Kidney (tissue), 14 donors: ENCODE measurements around the gene DPM2. TPM values are rescaled to one million over a fixed set of nuclear protein-coding genes. Genes with fewer than 3 reads are reported as not detected.

Source experiments
- DNase-seq, 5 donors: peaks; one replicate each; pipeline ENCODE4 v3.0.0-alpha.2; 2013 to 2020
- FAIRE-seq: peaks from 2 replicates; lab custom pipeline; 2012; peaks lifted over from hg19 to GRCh38; lab: Jason Lieb, UNC
- H3K27ac ChIP-seq, 2 donors: one replicate each; pipeline ENCODE4 v1.7.0; 2013; ENCODE audit warnings: low read depth in 2 of 2, low read length in 2 of 2, inconsistent platforms in 1 of 2
- H3K27me3 ChIP-seq: one replicate; pipeline ENCODE4 v1.7.1; 2013; ENCODE audit warnings: low read length, inconsistent platforms; ENCODE audit not compliant: control insufficient read depth, insufficient read depth
- H3K36me3 ChIP-seq, 3 donors: one replicate each; pipeline versions ENCODE4 v1.7.0 to v1.7.1; 2013; ENCODE audit warnings: low read length in 3 of 3, control low read depth in 1 of 3, inconsistent platforms in 1 of 3; ENCODE audit not compliant: insufficient read depth in 3 of 3, control insufficient read depth in 2 of 3
- H3K4me1 ChIP-seq, 3 donors: one replicate each; pipeline versions ENCODE4 v1.7.0 to v1.7.1; 2013; ENCODE audit warnings: low read length in 3 of 3, inconsistent platforms in 1 of 3, low read depth in 1 of 3; ENCODE audit not compliant: control insufficient read depth in 2 of 3, insufficient read depth in 2 of 3
- H3K4me3 ChIP-seq, 3 donors: one replicate each; pipeline versions ENCODE4 v1.7.0 to v1.8.1; 2013; ENCODE audit warnings: low read length in 3 of 3, control low read depth in 1 of 3, inconsistent platforms in 1 of 3
- H3K9ac ChIP-seq, 3 donors: one replicate each; pipeline versions ENCODE4 v1.7.0 to v1.7.1; 2013; ENCODE audit warnings: low read length in 3 of 3, control low read depth in 1 of 3, inconsistent platforms in 1 of 3
- H3K9me3 ChIP-seq, 3 donors: one replicate each; pipeline versions ENCODE4 v1.7.0 to v1.7.1; 2013; ENCODE audit warnings: low read length in 3 of 3, control low read depth in 1 of 3, inconsistent platforms in 1 of 3; ENCODE audit not compliant: control insufficient read depth in 2 of 3, insufficient read depth in 1 of 3
- intact Hi-C: fragments of 100-400 bp; cut with DNase I; formaldehyde crosslinking; loops from one replicate; pipeline ENCODE4 v1.11.1; 2022
- polyA plus RNA-seq: library from polyadenylated mRNA; stranded (reverse); fragments of 350-450 nt; fragmentation: Illumina TruSeq; extraction: RNeasy Lipid Tissue Mini Kit (QIAGEN cat#74804); gene quantifications from one replicate; pipeline ENCODE4 v1.2.3, GENCODE V29; 2014; ENCODE audit warnings: low read depth, low replicate concordance; ENCODE audit not compliant: insufficient read depth
- total RNA-seq: library from RNA; stranded (reverse); fragmentation: NEBNext Ultra II Directional; extraction: Animal tissue kit (Norgen Biotek cat#: 25700); gene quantifications from one replicate; pipeline ENCODE4 v1.2.1, GENCODE V29; 2021
- TF ChIP-seq, protein P1 (sequence below): IDR thresholded peaks from 3 replicates; pipeline ENCODE4 v1.5.1; 2012; ENCODE audit warnings: mild to moderate bottlenecking, moderate library complexity, borderline replicate concordance; ENCODE audit not compliant: insufficient read depth; ENCODE audit errors: extremely low read depth
- donor health status: control.
- donor health status: control.
- donor health status: control.
- donor health status: control.
- donor health status: control.
- donor health status: DM: yes; HTN: yes; CAD: no.
- donor health status: Normal renal cell carcinoma (clear cell type).

Gene DPM2
- total and polyA plus RNA-seq, 2 donors from 2014 or later = 42.8 to 70.0 TPM

DNA sequence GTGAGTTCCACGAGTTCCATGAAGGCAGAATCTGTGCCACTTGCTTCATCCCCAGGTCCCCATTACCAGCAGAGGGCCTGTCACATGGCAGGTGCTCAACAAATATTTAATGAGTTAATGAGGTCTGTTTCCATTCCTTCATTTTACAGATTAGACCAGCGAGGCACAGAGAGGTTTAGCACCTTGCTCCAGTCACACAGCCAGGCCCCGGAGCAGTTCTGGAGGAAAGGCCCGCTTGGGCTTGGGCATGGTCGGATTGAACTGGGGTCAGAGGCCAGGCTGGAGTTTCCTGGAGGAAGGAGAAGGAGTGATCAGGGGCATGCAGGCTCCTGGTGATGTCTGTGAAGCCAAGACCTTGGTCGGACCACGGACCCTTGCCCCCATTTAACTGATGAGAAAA, 16.9 kb downstream of the DPM2 start:
- no peak overlapping the region for H3K9ac ChIP-seq
- intact Hi-C loops = loop anchor here (5.0 kb wide), 1 partner anchor 328 kb away; no protein-coding TSS in a partner anchor

DNA sequence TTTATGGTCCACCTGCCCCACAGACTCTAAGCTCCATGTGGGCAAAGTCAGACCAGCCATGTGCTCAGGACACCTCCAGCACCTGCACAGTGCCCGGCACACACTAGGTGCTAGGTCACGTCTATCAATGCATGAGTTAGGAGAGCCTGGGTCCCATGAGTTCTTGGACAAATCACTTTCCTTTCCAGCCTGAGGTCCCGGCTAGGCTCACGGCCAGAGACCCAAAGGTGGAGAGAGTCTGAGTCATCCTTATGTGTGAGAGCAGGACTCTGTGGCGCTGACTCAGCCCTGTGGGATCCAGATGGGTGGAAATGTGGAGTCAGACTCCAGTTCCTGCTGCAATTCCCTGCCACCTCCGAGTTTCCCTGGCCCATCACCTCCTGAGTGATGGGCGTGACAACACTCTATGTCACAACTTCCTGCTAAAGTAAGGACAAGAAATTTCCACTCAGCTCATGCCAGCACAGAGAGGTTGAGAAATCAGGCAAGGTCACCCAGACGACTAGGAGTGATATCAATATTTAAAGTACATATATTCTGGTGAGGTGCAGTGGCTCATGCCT, 18.3 kb downstream of the DPM2 start:
- FAIRE-seq = no peak

More for the DNA sequence above, 16.9 kb downstream of the DPM2 start:
- Histone ChIP-seq H3K27ac (no peak overlapping the region), H3K9me3 (no peaks in the 10 kb centered on the region), H3K36me3 (no peaks in the 10 kb centered on the region), H3K4me1 (peaks cover 0 to 18% (median 0%) of the 10 kb centered on the region in 3 donors), H3K27me3 (no peaks in the 10 kb centered on the region), H3K4me3 (no peak overlapping the region)
- no peak for FAIRE-seq
- TF ChIP-seq, protein P1, sequence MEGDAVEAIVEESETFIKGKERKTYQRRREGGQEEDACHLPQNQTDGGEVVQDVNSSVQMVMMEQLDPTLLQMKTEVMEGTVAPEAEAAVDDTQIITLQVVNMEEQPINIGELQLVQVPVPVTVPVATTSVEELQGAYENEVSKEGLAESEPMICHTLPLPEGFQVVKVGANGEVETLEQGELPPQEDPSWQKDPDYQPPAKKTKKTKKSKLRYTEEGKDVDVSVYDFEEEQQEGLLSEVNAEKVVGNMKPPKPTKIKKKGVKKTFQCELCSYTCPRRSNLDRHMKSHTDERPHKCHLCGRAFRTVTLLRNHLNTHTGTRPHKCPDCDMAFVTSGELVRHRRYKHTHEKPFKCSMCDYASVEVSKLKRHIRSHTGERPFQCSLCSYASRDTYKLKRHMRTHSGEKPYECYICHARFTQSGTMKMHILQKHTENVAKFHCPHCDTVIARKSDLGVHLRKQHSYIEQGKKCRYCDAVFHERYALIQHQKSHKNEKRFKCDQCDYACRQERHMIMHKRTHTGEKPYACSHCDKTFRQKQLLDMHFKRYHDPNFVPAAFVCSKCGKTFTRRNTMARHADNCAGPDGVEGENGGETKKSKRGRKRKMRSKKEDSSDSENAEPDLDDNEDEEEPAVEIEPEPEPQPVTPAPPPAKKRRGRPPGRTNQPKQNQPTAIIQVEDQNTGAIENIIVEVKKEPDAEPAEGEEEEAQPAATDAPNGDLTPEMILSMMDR = no peak
- no peak for DNase-seq

DNA sequence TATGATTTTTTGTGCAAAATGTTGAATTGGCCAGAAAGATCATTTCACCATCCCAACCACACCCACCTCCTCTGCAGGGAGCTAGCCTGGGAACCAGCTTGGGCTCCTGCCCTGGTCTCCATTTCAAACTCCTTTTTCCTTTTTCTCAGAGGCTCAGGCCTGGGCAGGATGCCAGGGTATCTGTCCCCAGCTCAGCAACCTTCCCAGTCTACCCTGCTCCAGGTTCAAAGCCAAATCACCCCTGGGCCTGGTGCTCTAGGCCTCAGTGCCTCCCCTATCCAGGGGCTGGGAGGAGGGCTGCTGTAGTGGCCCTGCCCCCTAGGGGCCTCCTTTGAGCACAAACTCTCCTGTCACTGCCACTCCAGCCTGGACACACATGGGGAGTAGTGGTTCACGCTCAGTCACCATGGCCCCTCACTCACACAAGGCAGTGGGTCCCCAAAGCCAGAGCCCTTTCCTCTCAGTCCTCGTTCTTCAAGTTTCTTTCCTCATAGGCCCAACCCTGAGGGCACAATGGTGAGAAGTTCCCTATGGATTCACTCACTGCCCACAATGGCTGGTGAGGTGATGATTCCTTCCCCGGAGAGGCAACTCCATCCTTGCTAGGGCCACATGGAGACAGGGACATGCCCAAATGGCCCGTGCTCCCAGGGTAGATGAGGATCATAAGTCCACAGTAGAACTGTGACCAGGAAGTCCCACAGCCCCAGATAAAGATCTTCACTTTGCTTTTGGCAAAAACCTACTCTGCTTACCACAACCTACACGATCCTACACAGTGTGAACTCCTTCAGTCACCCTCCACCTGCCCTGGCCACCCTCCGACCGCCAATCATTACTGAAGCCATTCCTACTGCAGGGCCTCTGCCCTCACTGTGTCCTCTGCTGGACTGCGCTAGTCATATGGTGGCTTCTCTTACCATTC, 19.2 kb downstream of the DPM2 start:
- H3K9ac ChIP-seq = no peak overlapping the region
- H3K27me3 ChIP-seq = no peaks in the 10 kb centered on the region
- no peak overlapping the region for H3K27ac ChIP-seq
- FAIRE-seq = no peak
- no peaks in the 10 kb centered on the region for H3K36me3 ChIP-seq
- intact Hi-C loops = no loop called here
- TF ChIP-seq, protein P1 = no peak
- DNase-seq = peak in 1 of 5 donors; percentile 71
- H3K4me1 ChIP-seq = peaks cover 0 to 27% (median 0%) of the 10 kb centered on the region in 3 donors
- no peaks in the 10 kb centered on the region for H3K9me3 ChIP-seq
- no peak overlapping the region for H3K4me3 ChIP-seq

More for the DNA sequence above, 18.3 kb downstream of the DPM2 start:
- peak in 1 of 5 donors; percentile 96 for DNase-seq
- H3K9me3 ChIP-seq = no peaks in the 10 kb centered on the region
- TF ChIP-seq, protein P1 = no peak
- no peak overlapping the region for H3K9ac ChIP-seq
- H3K4me3 ChIP-seq = no peak overlapping the region
- H3K36me3 ChIP-seq = no peaks in the 10 kb centered on the region
- intact Hi-C loops = no loop called here
- H3K4me1 ChIP-seq = peaks cover 0 to 27% (median 0%) of the 10 kb centered on the region in 3 donors
- no peaks in the 10 kb centered on the region for H3K27me3 ChIP-seq
- no peak overlapping the region for H3K27ac ChIP-seq
